ENCODE measurements around the gene TRMT6. TPM values are rescaled to one million over a fixed set of nuclear protein-coding genes. Genes with fewer than 3 reads are reported as not detected.

The TRMT6 gene
- polyA plus RNA-seq, 1 experiment = 10.2 TPM

DNA sequence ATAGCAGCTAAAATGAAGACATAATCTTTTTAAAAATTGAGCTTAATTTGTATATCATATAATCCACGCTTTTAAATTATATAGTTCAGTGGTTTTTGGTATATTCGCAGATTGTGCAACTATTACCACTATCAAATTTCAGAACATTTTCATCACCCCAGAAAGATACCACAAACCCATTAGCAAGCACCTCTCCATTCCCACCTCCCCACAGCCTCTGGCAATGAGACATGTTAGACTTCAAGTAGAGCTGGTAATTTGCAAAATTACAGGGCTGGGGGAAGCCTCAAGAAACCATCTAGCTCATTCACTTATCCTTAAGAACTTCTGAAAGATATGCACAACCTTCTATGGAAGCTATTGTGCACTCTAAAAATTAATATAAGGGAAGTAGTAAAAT is 37.2 kb downstream of the TRMT6 start:
- Histone ChIP-seq H3K9me3 (ENCODE audit: control insufficient read depth, insufficient read depth, low read length) (no peaks in the 10 kb centered on the region; the same call in 1 of the 2 replicates), H3K27me3 (ENCODE audit: control insufficient read depth, insufficient read depth, low read length) (no peaks in the 10 kb centered on the region), H3K27ac (ENCODE audit: low read depth, low read length) (no peak overlapping the region), H3K4me3 (ENCODE audit: low read depth, low read length) (no peak overlapping the region)
- TF ChIP-seq CTCF (IDR thresholded peaks at IDR 0.05; ENCODE audit: low read depth, low read length) = no peak
- no peak for DNase-seq (ENCODE audit: low read depth, low spot score)
- POLR2A ChIA-PET = no interaction called here
- CTCF ChIA-PET = interaction anchor here (0.6 to 0.7 kb wide), 2 partner anchors 190 to 690 kb away, joined by 3 read pairs; no protein-coding TSS in a partner anchor

DNA sequence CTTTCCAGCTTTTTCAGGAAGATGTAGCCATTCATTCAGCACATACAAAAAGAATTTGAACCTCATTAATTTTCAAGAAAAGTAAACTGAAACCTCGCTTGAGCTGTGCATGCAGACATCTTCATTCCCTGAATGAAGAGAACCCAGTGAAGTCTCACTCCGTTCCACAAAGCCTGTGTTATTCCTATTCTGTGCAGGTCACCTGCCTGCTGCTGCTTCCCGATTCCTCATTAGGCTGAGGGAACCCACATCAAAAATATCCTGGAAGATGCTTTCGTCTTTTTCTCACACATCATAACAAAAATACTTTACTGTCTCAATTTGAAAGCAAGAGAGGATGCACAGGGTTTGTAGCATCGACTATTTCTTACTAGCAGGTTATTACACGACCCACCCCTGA is 40.1 kb downstream of the TRMT6 start:
- ChIA-PET CTCF (interaction anchor here (0.6 kb wide), 2 partner anchors 50 to 731 kb away, joined by 3 read pairs; no protein-coding TSS in a partner anchor), POLR2A (no interaction called here)

GRCh38 chr20:5908981-5909380 is 41.4 kb downstream of the TRMT6 start:
- no peak for TF ChIP-seq CTCF (IDR thresholded peaks at IDR 0.05; ENCODE audit: low read depth, low read length)
- Histone ChIP-seq H3K27ac (ENCODE audit: low read depth, low read length) (no peak overlapping the region), H3K9me3 (ENCODE audit: control insufficient read depth, insufficient read depth, low read length) (no peaks in the 10 kb centered on the region; the same call in 1 of the 2 replicates), H3K27me3 (ENCODE audit: control insufficient read depth, insufficient read depth, low read length) (peaks cover 7% of the 10 kb centered on the region), H3K4me3 (ENCODE audit: low read depth, low read length) (no peak overlapping the region)
- ChIA-PET CTCF (interaction anchor here (0.6 kb wide), 2 partner anchors 58 to 733 kb away, joined by 3 read pairs; no protein-coding TSS in a partner anchor), POLR2A (no interaction called here)
- no peak for DNase-seq (ENCODE audit: low read depth, low spot score)

More for the DNA sequence above, 40.1 kb downstream of the TRMT6 start:
- peaks cover 7% of the 10 kb centered on the region for H3K27me3 ChIP-seq (ENCODE audit: control insufficient read depth, insufficient read depth, low read length)
- no peak overlapping the region for H3K4me3 ChIP-seq (ENCODE audit: low read depth, low read length)
- no peak overlapping the region for H3K27ac ChIP-seq (ENCODE audit: low read depth, low read length)
- no peak for TF ChIP-seq CTCF (IDR thresholded peaks at IDR 0.05; ENCODE audit: low read depth, low read length)
- DNase-seq (ENCODE audit: low read depth, low spot score) = no peak
- H3K9me3 ChIP-seq (ENCODE audit: control insufficient read depth, insufficient read depth, low read length) = no peaks in the 10 kb centered on the region; the same call in 1 of the 2 replicates

DNA sequence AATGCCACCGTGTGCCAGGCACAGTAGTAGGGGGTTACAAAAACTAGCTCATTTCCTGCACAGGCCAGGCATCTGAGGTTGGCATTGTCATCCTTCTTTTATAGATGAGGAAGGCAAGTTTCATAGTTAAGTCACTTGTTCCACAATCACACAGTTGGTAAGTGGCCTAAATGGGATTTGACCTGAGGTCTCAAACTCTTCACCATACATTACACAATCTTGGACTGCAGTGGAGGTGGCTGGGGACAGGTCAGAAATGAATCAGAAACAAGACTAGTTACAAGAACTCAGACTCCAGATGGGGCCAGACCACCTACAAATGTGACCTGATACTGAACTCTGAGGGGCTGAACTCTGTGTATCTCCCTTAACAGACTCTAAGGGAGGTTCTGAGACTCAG is 49.4 kb downstream of the TRMT6 start:
- Histone ChIP-seq H3K9me3 (ENCODE audit: control insufficient read depth, insufficient read depth, low read length) (no peaks in the 10 kb centered on the region), H3K27ac (ENCODE audit: low read depth, low read length) (no peak overlapping the region), H3K4me3 (ENCODE audit: low read depth, low read length) (no peak overlapping the region), H3K27me3 (ENCODE audit: control insufficient read depth, insufficient read depth, low read length) (peaks cover 9% of the 10 kb centered on the region)
- ChIA-PET CTCF (no interaction called here), POLR2A (no interaction called here)
- no peak for TF ChIP-seq CTCF (IDR thresholded peaks at IDR 0.05; ENCODE audit: low read depth, low read length)
- no peak for DNase-seq (ENCODE audit: low read depth, low spot score)

DNA sequence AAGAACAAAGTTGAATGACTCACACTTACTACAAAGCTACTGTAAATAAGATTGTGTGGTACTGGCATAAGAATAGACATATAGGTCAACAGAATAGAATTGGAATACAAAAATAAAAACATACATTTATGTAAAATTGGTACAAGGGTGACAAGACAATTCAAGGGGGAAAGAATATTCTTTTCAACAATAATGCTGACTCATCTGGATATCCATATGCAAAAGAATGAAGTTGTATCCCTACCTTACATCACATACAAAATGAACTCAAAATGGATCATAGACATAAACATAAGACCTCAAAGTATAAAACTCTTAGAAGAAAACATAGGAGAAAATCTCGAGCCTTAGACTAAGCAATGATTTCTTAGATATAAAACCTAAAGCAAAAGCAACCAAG is 50.9 kb downstream of the TRMT6 start:
- CTCF ChIA-PET = interaction anchor here (0.7 kb wide), 1 partner anchor 74 kb away, joined by 9 read pairs; no protein-coding TSS in a partner anchor
- TF ChIP-seq CTCF (IDR thresholded peaks at IDR 0.05; ENCODE audit: low read depth, low read length) = no peak
- H3K27me3 ChIP-seq (ENCODE audit: control insufficient read depth, insufficient read depth, low read length) = peaks cover 9% of the 10 kb centered on the region
- POLR2A ChIA-PET = no interaction called here
- no peak overlapping the region for H3K4me3 ChIP-seq (ENCODE audit: low read depth, low read length)
- no peaks in the 10 kb centered on the region for H3K9me3 ChIP-seq (ENCODE audit: control insufficient read depth, insufficient read depth, low read length)
- H3K27ac ChIP-seq (ENCODE audit: low read depth, low read length) = no peak overlapping the region
- no peak for DNase-seq (ENCODE audit: low read depth, low spot score)

All from AG04450 (cell line).